ENCODE measurements around the gene BMP5.

- TF ChIP-seq CTCF (IDR thresholded peaks at IDR 0.05) (no peak), POLR2AphosphoS5 (IDR thresholded peaks at IDR 0.05) (no peak)
These were observed 34.0 kb downstream of the BMP5 start for GRCh38 chr6:55841341-55841740.
